CD1c-positive myeloid dendritic cell (primary cell): ENCODE data around the gene PTGR2.
A peak's percentile ranks its signal among the peaks of the same experiment; 100 is the strongest.
"Not testable (repeated sequence)": the region's sequence is repeated elsewhere in the genome, so short reads cannot be mapped to it uniquely, and the experiment has no call there.

Experiments
- DNase-seq: peaks from one replicate; pipeline ENCODE4 v3.0.0-alpha.2; 2016; ENCODE audit errors: extremely low spot score

PTGR2 gene

GRCh38 chr14:73886449-73887317 lies 35.1 kb downstream of the PTGR2 start, which contains the start of gene ZNF410:
ZNF410 (plus strand) TSS chr14:73886859; CDS start chr14:73892176, 5,317 bp downstream.
- DNase-seq = peak; percentile 97

- peak; percentile 2 for DNase-seq
Measured at GRCh38 chr14:73887318-73887616, 35.6 kb downstream of the PTGR2 start.

GRCh38 chr14:73887694-73888459 lies 36.2 kb downstream of the PTGR2 start:
- peak; percentile 15 for DNase-seq

- DNase-seq = peak; percentile 61
Measured at GRCh38 chr14:73888460-73888725, 36.8 kb downstream of the PTGR2 start.

- DNase-seq = peak; percentile 8
Measured at GRCh38 chr14:73888971-73889370, 37.3 kb downstream of the PTGR2 start.

GRCh38 chr14:73889376-73889775 lies 37.7 kb downstream of the PTGR2 start:
- no peak for DNase-seq

GRCh38 chr14:73894180-73894687 lies 42.6 kb downstream of the PTGR2 start:
- DNase-seq = not testable (repeated sequence)

GRCh38 chr14:73895939-73896338 lies 44.3 kb downstream of the PTGR2 start:
- no peak for DNase-seq

- no peak for DNase-seq
Measured at GRCh38 chr14:73896521-73896920, 44.9 kb downstream of the PTGR2 start.

- DNase-seq = no peak
Measured at GRCh38 chr14:73903028-73903427, 51.4 kb downstream of the PTGR2 start.

GRCh38 chr14:73909681-73910080 lies 58.0 kb downstream of the PTGR2 start:
- DNase-seq = no peak

GRCh38 chr14:73913256-73913655 lies 61.6 kb downstream of the PTGR2 start:
- DNase-seq = no peak

- no peak for DNase-seq
Measured at GRCh38 chr14:73916324-73916723, 64.7 kb downstream of the PTGR2 start.

GRCh38 chr14:73919457-73919856 lies 67.8 kb downstream of the PTGR2 start:
- not testable (repeated sequence) for DNase-seq

GRCh38 chr14:73924337-73924736 lies 72.7 kb downstream of the PTGR2 start:
- no peak for DNase-seq
